Coronary artery (tissue), 2 donors: ENCODE data around the gene CHPF2.

Experiments used
- DNase-seq: peaks from one replicate; pipeline ENCODE4 v3.0.0-alpha.2; 2017; ENCODE audit warnings: low spot score
- H3K27ac ChIP-seq, 2 donors: fragments of 200-600 bp; sonication (generic); one replicate each; pipeline ENCODE4 v1.5.1; 2016 to 2019
- H3K4me3 ChIP-seq: fragments of 200-600 bp; sonication (generic); 2 replicates; pipeline ENCODE4 v1.5.1; 2016; ENCODE audit warnings: mild to moderate bottlenecking, moderate library complexity
- CTCF ChIP-seq: fragments of 200-600 bp; sonication (generic); IDR thresholded peaks from one replicate; pipeline ENCODE4 v1.5.1; 2019; ENCODE audit warnings: antibody characterized with exemption

Gene CHPF2

GRCh38 chr7:151206914-151207313, 25.4 kb upstream of the CHPF2 start:
- no peak overlapping the region for H3K4me3 ChIP-seq
- TF ChIP-seq CTCF: no peak
- H3K27ac ChIP-seq: no peak overlapping the region
- DNase-seq: no peak

DNA sequence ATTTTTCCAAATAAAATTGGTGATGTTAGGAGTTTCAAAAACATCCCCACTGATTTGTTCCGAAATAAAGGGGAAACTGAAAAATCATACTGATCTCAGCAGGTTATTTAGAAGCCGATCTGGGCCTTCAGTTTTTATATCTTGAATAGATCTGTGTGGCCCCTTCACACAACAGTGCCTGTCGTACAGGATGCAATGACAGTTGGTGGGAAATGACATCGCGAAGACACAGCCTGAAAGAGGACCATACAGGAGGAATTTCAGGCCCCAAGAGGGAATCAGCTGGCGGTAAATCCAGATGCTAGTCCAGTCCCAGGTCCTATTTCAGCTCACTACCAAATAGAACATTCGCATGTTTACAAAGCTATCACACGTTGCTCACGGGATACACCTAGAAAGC, 25.0 kb upstream of the CHPF2 start:
- DNase-seq: no peak
- Histone ChIP-seq H3K4me3 (no peak overlapping the region), H3K27ac (no peak overlapping the region)
- TF ChIP-seq CTCF: no peak

GRCh38 chr7:151207804-151208203, 24.5 kb upstream of the CHPF2 start:
- no peak overlapping the region for H3K27ac ChIP-seq
- no peak for DNase-seq
- H3K4me3 ChIP-seq: no peak overlapping the region
- TF ChIP-seq CTCF: no peak

GRCh38 chr7:151208253-151208862, 23.9 kb upstream of the CHPF2 start:
- H3K4me3 ChIP-seq: no peak overlapping the region
- no peak for TF ChIP-seq CTCF
- no peak overlapping the region for H3K27ac ChIP-seq
- no peak for DNase-seq

DNA sequence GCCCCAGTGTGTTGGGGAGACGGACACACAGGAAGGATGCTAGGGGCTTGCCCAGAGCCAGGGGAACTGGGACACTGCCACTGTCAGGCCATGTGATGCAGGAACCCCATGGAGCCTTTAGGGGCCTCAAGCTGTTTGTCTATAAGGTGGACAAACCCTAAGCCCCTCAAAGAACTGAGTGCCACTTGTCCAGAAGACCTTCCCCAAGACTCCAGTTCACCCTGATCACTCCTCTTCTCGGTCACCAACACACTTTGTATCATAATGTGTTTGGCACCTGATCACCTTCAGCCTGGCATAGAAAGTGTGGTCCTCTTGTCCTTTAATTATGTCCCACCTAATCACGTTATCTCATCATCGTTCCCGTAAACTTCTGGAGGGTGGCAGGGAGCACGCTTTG, 22.7 kb upstream of the CHPF2 start:
- H3K27ac ChIP-seq: no peak overlapping the region
- TF ChIP-seq CTCF: no peak
- no peak for DNase-seq
- H3K4me3 ChIP-seq: no peak overlapping the region

DNA sequence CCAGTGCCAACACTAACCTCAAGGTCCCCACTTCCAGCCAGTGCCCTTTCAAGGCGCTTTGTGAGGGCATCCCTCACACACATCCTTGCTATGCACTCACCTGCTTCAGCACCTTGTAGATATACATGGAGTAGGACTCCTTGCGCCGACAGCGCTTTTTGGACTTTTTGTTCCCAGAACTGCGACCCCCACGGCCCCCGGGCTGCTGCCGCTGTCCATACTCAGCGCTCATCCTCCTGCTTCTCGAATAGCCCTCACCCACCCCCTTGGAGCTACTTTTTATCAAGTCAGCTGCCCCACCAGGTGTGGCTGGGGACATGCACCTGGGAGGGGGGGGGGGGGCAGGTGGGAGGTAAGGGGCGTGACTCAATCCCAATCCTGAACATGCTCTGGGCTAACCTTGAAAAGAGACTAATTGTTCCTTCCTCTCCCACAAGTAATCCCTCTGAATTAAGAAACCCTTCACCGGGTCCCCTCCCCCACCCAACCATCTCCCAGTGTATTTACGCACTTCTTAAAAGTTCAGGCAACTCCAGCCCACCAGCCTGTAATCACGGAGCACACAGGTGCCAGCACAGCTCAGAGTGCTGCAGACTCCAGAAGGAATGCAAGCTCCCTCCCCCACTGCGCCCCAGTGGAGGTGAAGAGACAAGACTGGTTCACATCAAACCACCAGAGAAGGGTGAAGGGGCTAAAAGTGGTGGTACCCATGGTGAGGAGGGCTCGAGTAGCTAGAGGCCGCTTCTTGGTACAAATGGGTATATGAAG, 22.0 kb upstream of the CHPF2 start, which contains the start of gene H2BK1:
Gene H2BK1, minus strand, starts transcription at position 402 of the 768 bp plus-strand sequence. Its CDS starts 170 bp downstream, at position 232.
- H3K27ac ChIP-seq: no peak within 1 kb of the TSS
- no peak within 1 kb of the TSS for H3K4me3 ChIP-seq
- TF ChIP-seq CTCF: no peak
- DNase-seq: no peak
